CD1c-positive myeloid dendritic cell (primary cell): ENCODE data around the gene IPMK.

Experiments used
- DNase-seq: peaks from one replicate; pipeline ENCODE4 v3.0.0-alpha.2; 2016; ENCODE audit errors: extremely low spot score

IPMK gene

DNA sequence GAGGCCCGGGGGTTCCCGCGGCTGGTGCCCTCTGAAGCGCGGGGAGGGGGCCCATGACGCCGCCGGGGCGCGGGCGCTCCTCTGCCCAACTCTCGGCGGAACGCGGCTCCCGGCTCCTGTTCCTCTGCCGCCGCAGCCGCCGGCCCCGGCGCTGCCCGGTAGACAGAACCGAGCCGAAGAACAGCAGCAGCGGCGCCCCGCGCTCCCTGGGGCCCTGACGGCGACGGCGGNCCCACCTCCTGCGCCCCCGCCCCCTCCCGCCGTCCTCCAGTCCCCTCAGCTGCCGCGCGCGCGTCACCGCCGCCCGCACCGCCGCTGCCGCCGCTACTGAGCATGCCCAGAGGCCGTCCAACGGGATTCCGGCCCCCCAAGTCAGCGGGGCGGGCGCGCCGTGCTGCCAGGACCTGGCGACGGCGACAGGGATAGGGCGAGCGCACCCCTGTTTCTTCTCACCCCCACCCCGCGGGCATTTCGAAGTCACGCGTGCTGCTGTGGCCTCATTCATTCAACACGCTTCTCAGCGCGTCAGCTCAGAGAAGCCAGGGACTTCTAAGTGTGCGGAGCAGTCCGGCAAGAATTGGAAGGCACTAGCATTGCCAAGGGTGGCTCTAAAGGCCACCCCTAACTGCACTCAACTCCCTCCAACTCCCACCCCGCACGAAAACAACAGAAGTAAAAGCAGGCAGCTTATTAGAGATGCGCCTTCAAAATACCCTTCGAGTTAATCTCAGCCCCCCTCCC is at the start of gene IPMK:
TSS of gene IPMK (minus strand) at position 182 of the 741 bp plus-strand sequence. CDS start 283 bp downstream, outside the sequence.
- peak; percentile 98 for DNase-seq

DNA sequence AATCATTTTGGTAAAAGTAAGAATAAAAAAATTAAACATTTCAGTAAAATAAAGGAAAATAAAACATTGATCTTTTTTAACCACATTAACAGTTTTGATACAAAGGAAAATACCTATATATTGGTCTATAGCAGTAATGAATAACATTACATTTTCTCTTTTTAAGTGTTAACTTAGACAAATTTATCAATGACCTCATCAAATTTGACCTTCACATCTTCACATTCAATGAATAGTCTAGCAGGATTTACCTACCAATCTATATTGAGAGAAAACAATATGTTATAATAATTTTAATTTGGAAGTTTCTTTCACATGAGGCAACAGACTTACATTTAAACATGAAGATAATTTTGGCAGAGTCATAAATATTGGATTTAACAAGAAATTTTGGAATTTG is 49.2 kb upstream of the IPMK start:
- no peak for DNase-seq

GRCh38 chr10:58311026-58311425 is 43.3 kb upstream of the IPMK start:
- DNase-seq = no peak

DNA sequence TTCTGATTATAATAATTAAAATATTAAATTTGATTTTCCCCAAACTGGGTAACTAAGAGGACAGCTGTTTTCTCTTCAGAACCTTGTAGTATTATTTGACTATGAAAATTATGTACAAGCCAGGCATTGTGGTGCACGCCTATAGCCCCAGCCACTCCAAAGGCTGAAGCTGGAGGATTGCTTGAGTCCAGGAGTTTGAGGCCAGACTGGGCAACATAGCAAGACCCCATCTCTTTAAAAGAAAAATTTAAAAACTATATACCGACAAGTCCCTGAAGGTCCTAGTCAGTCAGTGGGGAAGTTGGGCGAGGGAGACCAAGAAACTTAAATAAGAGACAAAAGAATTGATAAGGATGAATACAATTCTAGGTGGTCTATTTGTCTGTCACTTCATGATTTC is 40.0 kb upstream of the IPMK start:
- no peak for DNase-seq

DNA sequence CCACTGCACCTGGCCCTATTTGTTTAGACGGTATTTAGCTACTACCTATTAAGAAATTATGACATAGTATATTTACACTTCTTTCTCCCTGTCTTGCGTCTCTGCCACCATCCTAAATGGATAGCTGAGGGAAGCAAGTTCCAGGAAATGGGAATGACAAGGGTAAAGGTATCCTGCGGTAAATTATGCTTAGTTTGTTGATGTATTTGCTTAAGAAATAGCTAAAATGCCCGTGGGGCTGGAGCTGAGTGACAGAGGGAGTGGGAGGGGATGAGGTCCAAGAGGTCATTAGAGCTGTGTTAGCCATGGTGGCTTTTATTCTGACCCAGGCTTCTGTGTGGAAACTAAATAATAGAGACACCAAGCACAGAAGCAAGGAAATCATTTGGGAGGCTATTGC is 38.1 kb upstream of the IPMK start:
- DNase-seq = no peak

DNA sequence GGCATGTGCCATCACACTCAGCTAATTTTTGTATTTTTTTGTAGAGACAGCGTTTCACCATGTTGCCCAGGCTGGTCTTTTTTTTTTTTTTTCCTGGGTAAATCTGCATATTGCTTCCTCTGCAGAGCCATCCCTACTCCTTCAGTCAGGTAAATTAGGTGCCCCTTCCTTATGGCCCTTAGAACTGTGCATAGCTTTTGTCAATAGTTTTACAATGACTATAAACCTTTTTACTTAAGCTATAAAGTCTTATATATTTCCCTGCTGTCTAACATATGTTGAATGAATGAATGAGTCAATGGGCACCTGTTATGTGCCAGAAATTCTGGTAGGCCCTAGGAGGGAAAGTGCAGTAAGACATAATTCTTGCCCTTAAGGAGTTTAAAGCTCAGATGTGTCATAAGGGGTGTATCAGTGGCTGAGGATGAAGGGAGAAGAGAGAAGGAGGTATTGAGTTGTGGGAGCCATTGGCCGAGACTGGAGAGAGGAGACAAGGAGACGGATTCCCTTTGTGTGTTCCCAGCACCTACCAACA is 36.5 kb upstream of the IPMK start:
- no peak for DNase-seq

DNA sequence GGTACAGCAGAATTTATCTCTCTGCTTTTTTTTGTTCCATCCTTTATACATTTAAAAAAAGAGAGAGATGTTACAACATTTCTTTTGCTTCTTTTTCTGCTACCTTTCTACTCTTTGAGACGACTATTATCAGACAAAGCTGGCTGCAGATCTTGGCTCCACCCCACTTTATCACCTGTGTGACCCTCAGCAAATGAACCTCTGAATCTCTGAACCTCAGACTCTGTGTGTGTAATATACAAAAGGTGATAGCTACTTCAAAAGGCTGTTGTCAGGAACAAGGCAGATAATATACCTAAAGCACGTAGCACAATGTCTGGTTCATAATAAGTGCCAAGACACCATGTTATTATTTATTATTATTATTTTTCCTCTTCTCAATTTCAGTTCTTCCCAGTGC is 34.6 kb upstream of the IPMK start:
- DNase-seq = no peak

DNA sequence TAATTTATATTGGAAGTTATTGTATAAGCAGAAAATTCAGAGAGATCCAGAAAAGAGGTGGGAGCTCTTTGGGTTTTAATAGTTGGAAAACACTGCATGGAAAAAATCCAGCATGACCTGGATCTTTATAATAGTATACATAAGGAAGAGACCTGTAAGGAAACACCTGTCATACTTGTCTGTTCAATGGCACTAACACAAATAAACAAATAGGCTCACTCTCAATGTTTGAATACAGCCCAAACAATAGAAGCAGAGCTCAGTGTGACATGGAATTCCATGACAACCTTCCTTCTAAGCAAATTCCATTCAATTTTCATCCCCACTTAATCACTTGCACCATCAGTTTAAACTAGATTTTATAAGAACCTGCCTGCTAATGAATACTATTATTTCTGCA is 33.0 kb upstream of the IPMK start:
- no peak for DNase-seq

DNA sequence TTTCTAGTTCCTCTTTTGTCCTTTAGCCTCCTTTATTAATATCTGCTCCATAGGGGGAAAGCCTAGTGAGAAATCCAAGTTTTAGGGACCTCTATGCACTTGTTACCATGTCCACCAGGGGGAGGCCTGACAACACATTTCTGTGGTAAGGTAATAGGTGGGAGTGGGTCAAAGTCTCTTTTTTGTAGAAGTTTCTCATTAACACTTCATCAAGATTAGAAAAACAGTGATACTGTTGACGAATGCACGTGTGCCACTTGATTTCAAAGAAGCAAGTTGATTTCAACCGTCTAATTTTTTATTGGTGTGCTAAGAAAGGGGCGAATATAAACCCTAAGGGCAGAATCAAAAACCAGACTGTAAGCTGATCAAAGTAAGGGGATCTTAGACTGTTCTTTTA is 31.9 kb upstream of the IPMK start:
- DNase-seq = peak; percentile 80

DNA sequence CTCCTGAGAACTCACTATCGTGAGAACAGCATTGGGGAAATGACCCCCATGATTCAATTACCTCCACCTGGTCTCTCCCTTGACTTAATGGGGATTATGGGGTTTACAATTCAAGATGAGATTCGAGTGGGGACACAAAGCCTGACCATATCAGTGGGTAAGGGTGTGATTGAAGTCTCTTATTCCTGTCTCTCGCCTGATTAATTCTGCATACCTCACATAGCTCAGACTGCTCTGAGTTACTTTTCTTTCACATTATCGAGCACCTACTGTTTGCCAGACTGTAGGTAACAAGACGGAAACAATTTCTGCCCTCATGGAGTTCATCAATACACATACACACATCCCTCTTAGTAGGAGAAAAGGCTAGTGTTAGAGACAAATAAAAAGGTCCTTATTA is 26.3 kb upstream of the IPMK start:
- DNase-seq = no peak

DNA sequence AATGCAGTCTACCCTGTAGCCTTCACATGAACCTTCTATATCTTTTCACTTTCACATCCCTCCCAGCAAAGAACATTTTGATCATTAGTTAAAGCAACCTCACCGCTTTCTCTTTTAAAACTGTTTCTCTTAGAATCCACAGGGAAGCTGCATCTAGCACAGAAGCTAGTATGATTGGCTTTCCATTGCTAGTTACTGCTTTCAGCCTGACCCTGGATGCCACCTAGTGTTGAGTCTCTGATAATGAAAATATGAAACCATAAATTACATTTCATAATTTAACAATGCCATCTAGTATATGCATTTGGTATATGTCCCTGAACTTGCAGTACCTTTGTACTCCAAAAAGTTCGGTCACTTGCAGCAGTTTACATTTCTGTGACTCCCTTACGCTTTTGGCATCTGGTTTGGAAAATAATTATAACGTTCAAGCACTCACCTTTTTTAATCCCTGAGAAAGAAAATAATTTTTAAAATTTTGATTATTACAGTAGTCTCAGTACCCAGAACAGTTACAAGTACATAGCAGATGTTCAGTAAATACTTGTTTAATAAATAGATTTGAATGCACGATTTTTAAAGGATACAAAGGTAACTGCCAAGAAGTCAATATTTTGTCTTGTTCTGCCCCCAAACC is 24.0 kb upstream of the IPMK start:
- DNase-seq = peak; percentile 70

GRCh38 chr10:58282615-58283014 is 14.9 kb upstream of the IPMK start:
- DNase-seq = peak; percentile 73

DNA sequence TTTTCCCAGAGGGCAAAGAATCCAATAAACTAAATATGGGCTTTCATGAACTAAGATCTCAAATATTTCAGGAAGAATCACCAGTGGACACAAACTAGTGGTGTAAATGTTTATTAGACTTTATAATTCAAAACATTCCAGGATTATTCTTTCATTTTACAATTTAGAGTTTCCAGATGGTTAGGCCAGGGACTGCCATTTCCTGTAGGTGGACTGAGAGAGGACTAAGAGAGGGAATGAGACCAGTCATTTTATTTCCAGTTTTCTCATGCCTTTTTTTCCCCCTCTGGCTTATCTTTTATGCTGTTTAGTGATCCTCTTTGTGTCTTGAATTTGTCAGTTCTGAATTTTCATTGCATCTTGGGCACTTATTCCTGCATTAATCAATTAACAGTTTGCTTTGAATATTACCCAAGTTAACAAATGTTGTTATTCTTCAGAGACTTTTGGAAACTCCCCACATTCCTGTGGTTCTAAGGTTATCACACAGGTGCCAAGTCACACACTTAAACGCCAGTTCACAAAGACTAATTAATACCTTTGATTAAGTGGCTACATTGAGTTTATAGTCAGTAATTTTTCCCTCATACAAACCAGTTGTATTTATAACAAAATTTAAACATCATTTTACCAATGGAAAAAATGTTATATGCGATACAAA is 13.5 kb upstream of the IPMK start:
- DNase-seq = no peak

GRCh38 chr10:58280477-58280876 is 12.8 kb upstream of the IPMK start:
- DNase-seq = no peak

DNA sequence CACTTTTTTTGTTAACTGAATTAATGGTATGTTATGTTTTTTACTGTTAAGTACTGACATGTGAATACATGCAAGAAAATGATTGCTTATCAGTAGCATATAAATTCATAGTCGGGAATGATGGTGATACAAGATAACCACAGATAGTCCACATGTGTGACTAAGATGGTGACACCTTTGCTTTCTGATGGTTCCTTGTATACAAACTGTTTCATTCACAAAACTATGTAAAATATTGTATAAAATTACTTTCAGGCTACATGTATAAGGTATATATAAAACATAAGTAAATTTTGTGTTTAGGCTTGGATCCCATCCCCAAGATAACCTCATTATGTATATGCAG is 11.2 kb upstream of the IPMK start:
- no peak for DNase-seq

GRCh38 chr10:58278274-58278961 is 10.7 kb upstream of the IPMK start:
- DNase-seq = no peak

DNA sequence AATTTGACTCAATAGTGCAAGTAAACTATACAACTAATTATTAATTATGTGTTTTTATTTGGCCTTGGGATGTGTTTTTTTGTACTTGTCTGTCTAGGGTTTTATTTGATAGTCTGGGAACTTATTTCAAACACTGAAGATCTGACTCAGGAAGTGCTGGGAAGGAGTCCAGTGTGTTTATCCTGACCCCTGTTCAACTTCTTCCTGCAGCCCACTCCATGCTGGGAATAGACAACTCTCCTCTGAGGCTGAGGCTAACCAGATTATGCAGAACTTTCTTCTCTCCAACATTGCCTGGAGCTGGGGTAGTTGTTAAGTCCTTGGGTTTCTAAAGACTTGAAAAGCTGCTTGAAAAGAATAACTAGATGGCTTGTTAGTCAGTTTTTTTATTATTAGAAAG is 8.2 kb upstream of the IPMK start:
- DNase-seq = no peak

GRCh38 chr10:58275261-58275660 is 7.6 kb upstream of the IPMK start:
- no peak for DNase-seq

GRCh38 chr10:58269782-58270290 is 2.1 kb upstream of the IPMK start:
- DNase-seq = no peak

GRCh38 chr10:58268946-58269781 is 1.5 kb upstream of the IPMK start, which contains the start of gene CISD1:
Gene CISD1 (plus strand): TSS chr10:58269162. CDS start chr10:58269274, 112 bp downstream.
- DNase-seq = peak; percentile 99

- no peak for DNase-seq
These were observed 806 bp upstream of the IPMK start for GRCh38 chr10:58268454-58268945.
